ENCODE results near the gene PCMTD2. TPM values are rescaled to one million over a fixed set of nuclear protein-coding genes. Genes with fewer than 3 reads are reported as not detected.

PCMTD2 gene
- total RNA-seq, 2 donors from 2014 or later, result 55.9 to 113 TPM

GRCh38 chr20:64220420-64220819 is 35.1 kb upstream of the PCMTD2 start:
- DNase-seq (ENCODE audit: low spot score), result no peak
- Histone ChIP-seq H3K27ac (no peak overlapping the region), H3K4me1 (ENCODE audit: control insufficient read depth in 1 of 2, low read depth in 2 of 2) (peaks cover 0 to 14% of the 10 kb centered on the region in 2 donors), H3K27me3 (replicated peaks; ENCODE audit: insufficient read depth) (no peaks in the 10 kb centered on the region), H3K36me3 (no peaks in the 10 kb centered on the region), H3K9me3 (no peaks in the 10 kb centered on the region), H3K4me3 (no peak overlapping the region)
- no peak for ATAC-seq (ENCODE audit: insufficient number of reproducible peaks, low FRiP score, low read depth)
- TF ChIP-seq CTCF (IDR thresholded peaks at IDR 0.05), result no peak

GRCh38 chr20:64220891-64221527 is 34.5 kb upstream of the PCMTD2 start:
- DNase-seq (ENCODE audit: low spot score) (no peak), ATAC-seq (ENCODE audit: insufficient number of reproducible peaks, low FRiP score, low read depth) (no peak)
- Histone ChIP-seq H3K27me3 (replicated peaks; ENCODE audit: insufficient read depth) (no peaks in the 10 kb centered on the region), H3K9me3 (no peaks in the 10 kb centered on the region), H3K4me1 (ENCODE audit: control insufficient read depth in 1 of 2, low read depth in 2 of 2) (peaks cover 0 to 14% of the 10 kb centered on the region in 2 donors), H3K36me3 (no peaks in the 10 kb centered on the region), H3K4me3 (no peak overlapping the region), H3K27ac (no peak overlapping the region)
- TF ChIP-seq CTCF (IDR thresholded peaks at IDR 0.05), result no peak

GRCh38 chr20:64222291-64222735 is 33.2 kb upstream of the PCMTD2 start:
- Histone ChIP-seq H3K36me3 (no peaks in the 10 kb centered on the region), H3K4me3 (no peak overlapping the region), H3K27ac (no peak overlapping the region), H3K4me1 (ENCODE audit: control insufficient read depth in 1 of 2, low read depth in 2 of 2) (peaks cover 0 to 14% of the 10 kb centered on the region in 2 donors), H3K27me3 (replicated peaks; ENCODE audit: insufficient read depth) (no peaks in the 10 kb centered on the region), H3K9me3 (no peaks in the 10 kb centered on the region)
- DNase-seq (ENCODE audit: low spot score) (no peak), ATAC-seq (ENCODE audit: insufficient number of reproducible peaks, low FRiP score, low read depth) (no peak)
- TF ChIP-seq CTCF (IDR thresholded peaks at IDR 0.05), result no peak

GRCh38 chr20:64222851-64223525 is 32.6 kb upstream of the PCMTD2 start:
- DNase-seq (ENCODE audit: low spot score) (no peak), ATAC-seq (ENCODE audit: insufficient number of reproducible peaks, low FRiP score, low read depth) (no peak)
- Histone ChIP-seq H3K4me1 (ENCODE audit: control insufficient read depth in 1 of 2, low read depth in 2 of 2) (peaks cover 0 to 14% of the 10 kb centered on the region in 2 donors), H3K27ac (no peak overlapping the region), H3K27me3 (replicated peaks; ENCODE audit: insufficient read depth) (no peaks in the 10 kb centered on the region), H3K9me3 (no peaks in the 10 kb centered on the region), H3K36me3 (no peaks in the 10 kb centered on the region), H3K4me3 (no peak overlapping the region)
- TF ChIP-seq CTCF (IDR thresholded peaks at IDR 0.05), result no peak

- ATAC-seq (ENCODE audit: insufficient number of reproducible peaks, low FRiP score, low read depth), result no peak
- no peaks in the 10 kb centered on the region for H3K27me3 ChIP-seq (replicated peaks; ENCODE audit: insufficient read depth)
- no peak for TF ChIP-seq CTCF (IDR thresholded peaks at IDR 0.05)
- DNase-seq (ENCODE audit: low spot score), result no peak
- H3K9me3 ChIP-seq, result no peaks in the 10 kb centered on the region
- no peaks in the 10 kb centered on the region for H3K36me3 ChIP-seq
- H3K27ac ChIP-seq, result no peak overlapping the region
- H3K4me1 ChIP-seq (ENCODE audit: control insufficient read depth in 1 of 2, low read depth in 2 of 2), result peaks cover 0 to 14% of the 10 kb centered on the region in 2 donors
- H3K4me3 ChIP-seq, result no peak overlapping the region
These were observed 32.0 kb upstream of the PCMTD2 start for GRCh38 chr20:64223526-64224067.
